B cell (primary cell): ENCODE data around the gene HOXC4. TPM values are rescaled to one million over a fixed set of nuclear protein-coding genes. Genes with fewer than 3 reads are reported as not detected.

ENCODE experiments used
- polyA plus RNA-seq: library from polyadenylated mRNA; depleted of rRNA; stranded (reverse); fragments of >200 nt; gene quantifications from 2 replicates; pipeline ENCODE4 v1.2.3, GENCODE V29; 2012
- small RNA-seq: library from RNA; depleted of rRNA; stranded (forward); fragments of <200 nt; gene quantifications from one replicate; pipeline ENCODE3, GENCODE V24; 2012; ENCODE audit warnings: low replicate concordance, low read depth; ENCODE audit not compliant: insufficient read length
- total RNA-seq, 2 donors: library from RNA; stranded (reverse); fragments of 120-200 nt in 1 of 2; gene quantifications; 1 replicate in 1 of 2; 2 replicates in 1 of 2; pipeline versions ENCODE4 v1.2.3 to v1.2.4, GENCODE V29; 2013 to 2022

Gene HOXC4
- total and polyA plus RNA-seq, 2 donors (not counting 1 experiment from before 2014, with no cell fraction given): 4.3 to 6.5 TPM

Small RNAs within 50 kb of the gene (small RNA-seq; reads per million reads assigned to genes)
- gene HOXC5 (not detected), gene MIR615 (not detected), gene RF00019 (not detected)

Other genes starting within 250 kb of the HOXC4 start
- not detected in 2 replicates for gene HOXC13, start 115.0 kb upstream of the HOXC4 start, total RNA-seq
- gene HOXC13, start 115.0 kb upstream of the HOXC4 start, polyA plus RNA-seq: not detected in 2 replicates
- not detected in 2 replicates for gene HOXC12, start 98.9 kb upstream of the HOXC4 start, total RNA-seq
- not detected in 2 replicates for gene HOXC12, start 98.9 kb upstream of the HOXC4 start, polyA plus RNA-seq
- gene HOXC11, start 80.7 kb upstream of the HOXC4 start, total RNA-seq: not detected in 2 replicates
- not detected in 2 replicates for gene HOXC11, start 80.7 kb upstream of the HOXC4 start, polyA plus RNA-seq
- not detected in 2 replicates for gene HOTAIR, start 78.9 kb upstream of the HOXC4 start, total RNA-seq
- gene HOTAIR, start 78.9 kb upstream of the HOXC4 start, polyA plus RNA-seq: not detected in 2 replicates
- not detected in 2 replicates for gene HOXC10, start 68.7 kb upstream of the HOXC4 start, total RNA-seq
- gene HOXC10, start 68.7 kb upstream of the HOXC4 start, polyA plus RNA-seq: not detected in 2 replicates
- gene HOXC9, start 53.7 kb upstream of the HOXC4 start, total RNA-seq: not detected in 2 replicates
- not detected in 2 replicates for gene HOXC9, start 53.7 kb upstream of the HOXC4 start, polyA plus RNA-seq
- not detected in 2 replicates for gene HOXC8, start 44.9 kb upstream of the HOXC4 start, total RNA-seq
- gene HOXC8, start 44.9 kb upstream of the HOXC4 start, polyA plus RNA-seq: not detected in 2 replicates
- not detected in 2 replicates for gene HOXC6, start 25.4 kb upstream of the HOXC4 start, total RNA-seq
- gene HOXC6, start 25.4 kb upstream of the HOXC4 start, polyA plus RNA-seq: not detected in 2 replicates
- not detected in 2 replicates for gene HOXC5, start 20.8 kb upstream of the HOXC4 start, total RNA-seq
- gene HOXC5, start 20.8 kb upstream of the HOXC4 start, polyA plus RNA-seq: not detected in 2 replicates
- gene SMUG1, start 135.2 kb downstream of the HOXC4 start, total RNA-seq: 37.5 and 42.3 TPM in 2 replicates
- 25.0 and 31.9 TPM in 2 replicates for gene SMUG1, start 135.2 kb downstream of the HOXC4 start, polyA plus RNA-seq
- gene CBX5, start 226.3 kb downstream of the HOXC4 start, total RNA-seq: 64.8 and 66.2 TPM in 2 replicates
- gene CBX5, start 226.3 kb downstream of the HOXC4 start, polyA plus RNA-seq: 10.5 and 13.6 TPM in 2 replicates
- 1,040 and 1,043 TPM in 2 replicates for gene HNRNPA1, start 226.9 kb downstream of the HOXC4 start, total RNA-seq
- 631 and 1,398 TPM in 2 replicates for gene HNRNPA1, start 226.9 kb downstream of the HOXC4 start, polyA plus RNA-seq
- not detected in 2 replicates for gene NFE2, start 247.2 kb downstream of the HOXC4 start, total RNA-seq
- gene NFE2, start 247.2 kb downstream of the HOXC4 start, polyA plus RNA-seq: 0.60 and 0.76 TPM in 2 replicates